Right lobe of liver (tissue), 6 donors: ENCODE results near the gene ZDHHC1. TPM values are rescaled to one million over a fixed set of nuclear protein-coding genes. Genes with fewer than 3 reads are reported as not detected.
A peak's percentile ranks its signal among the peaks of the same experiment; 100 is the strongest.
"Not testable (repeated sequence)": the region's sequence is repeated elsewhere in the genome, so short reads cannot be mapped to it uniquely, and the experiment has no call there.

ENCODE experiments used
- ATAC-seq, 4 donors: fragments of 200-7000 bp; cut with Tn5 transposase; one replicate each; pipeline ENCODE4 v1.9.1; 2020; ENCODE audit warnings: mild to moderate bottlenecking in 4 of 4, moderate library complexity in 4 of 4
- DNase-seq, 3 donors: peaks; one replicate each; pipeline ENCODE4 v3.0.0-alpha.2; 2020
- H3K27ac ChIP-seq, 3 donors: fragments of 200-600 bp; one replicate each; pipeline ENCODE4 v1.8.0; 2022
- H3K27me3 ChIP-seq, 2 donors: fragments of 200-600 bp; one replicate each; pipeline ENCODE4 v1.8.0; 2022
- H3K36me3 ChIP-seq, 4 donors: fragments of 200-600 bp; sonication (generic) in 1 of 4; one replicate each; pipeline versions ENCODE4 v1.5.1 to v1.8.0; 2017 to 2022; ENCODE audit warnings: control low read depth in 1 of 4
- H3K4me1 ChIP-seq, 4 donors: fragments of 200-600 bp; sonication (generic) in 1 of 4; one replicate each; pipeline versions ENCODE4 v1.5.1 to v1.8.0; 2017 to 2022; ENCODE audit warnings: control low read depth in 1 of 4
- H3K4me3 ChIP-seq, 3 donors: fragments of 200-600 bp; one replicate each; pipeline ENCODE4 v1.8.0; 2022
- H3K9me3 ChIP-seq, 4 donors: fragments of 200-600 bp; sonication (generic) in 1 of 4; one replicate each; pipeline versions ENCODE4 v1.5.1 to v1.8.0; 2017 to 2022; ENCODE audit warnings: control low read depth in 1 of 4
- POLR2A ChIP-seq: fragments of 450-650 bp; IDR thresholded peaks from one replicate; pipeline ENCODE4 v1.6.1; 2017; ENCODE audit warnings: antibody characterized with exemption, mild to moderate bottlenecking
- WGBS: methylation state at CpG from one replicate; pipeline ENCODE4 v1.1.6; 2018; ENCODE audit warnings: low coverage, low lambda C conversion rate; ENCODE audit not compliant: insufficient coverage; ENCODE audit errors: missing lambda C conversion rate; 5-methylcytosine and 5-hydroxymethylcytosine counted together
- intact Hi-C, 2 donors: fragments of 100-400 bp; cut with DNase I; formaldehyde crosslinking; loops; one replicate each; pipeline versions ENCODE4 v1.11.2 to v1.14.1; 2022
- total RNA-seq, 6 experiments: library from RNA; depleted of rRNA in 2 of 6; stranded (reverse); fragments of >200 nt in 2 of 6; fragmentation: NEBNext Ultra II Directional in 3 of 6; extraction: Animal tissue kit (Norgen Biotek cat#: 25700) in 3 of 6; gene quantifications; one replicate each; pipeline versions ENCODE4 v1.1.0 to v1.2.4, GENCODE V29; 2016 to 2023
- TF ChIP-seq, protein P1 (sequence below), 4 donors: fragments of 200-600 bp in 3 of 4; fragments of 450-650 bp in 1 of 4; IDR thresholded peaks; one replicate each; pipeline versions ENCODE4 v1.5.1 to v1.8.0; 2016 to 2022; ENCODE audit warnings: antibody characterized with exemption in 4 of 4, mild to moderate bottlenecking in 2 of 4
- donor health status: DM: no; HTN: yes; CAD: no.
- donor health status: DM: no; HTN: no; CAD: no.
- donor health status: DM: no; HTN: no; CAD: no.
- donor health status: DM: no; HTN: yes; CAD: no.
- donor health status: DM: no; HTN: yes; CAD: no.

ZDHHC1 gene
- total RNA-seq, 6 experiments from 2014 or later = 1.2 to 4.0 (median 1.8) TPM

- Histone ChIP-seq H3K9me3 (no peaks in the 10 kb centered on the region), H3K4me1 (no peaks in the 10 kb centered on the region), H3K36me3 (no peaks in the 10 kb centered on the region), H3K27ac (no peak overlapping the region), H3K4me3 (no peak overlapping the region), H3K27me3 (no peaks in the 10 kb centered on the region)
- TF ChIP-seq, protein P1, sequence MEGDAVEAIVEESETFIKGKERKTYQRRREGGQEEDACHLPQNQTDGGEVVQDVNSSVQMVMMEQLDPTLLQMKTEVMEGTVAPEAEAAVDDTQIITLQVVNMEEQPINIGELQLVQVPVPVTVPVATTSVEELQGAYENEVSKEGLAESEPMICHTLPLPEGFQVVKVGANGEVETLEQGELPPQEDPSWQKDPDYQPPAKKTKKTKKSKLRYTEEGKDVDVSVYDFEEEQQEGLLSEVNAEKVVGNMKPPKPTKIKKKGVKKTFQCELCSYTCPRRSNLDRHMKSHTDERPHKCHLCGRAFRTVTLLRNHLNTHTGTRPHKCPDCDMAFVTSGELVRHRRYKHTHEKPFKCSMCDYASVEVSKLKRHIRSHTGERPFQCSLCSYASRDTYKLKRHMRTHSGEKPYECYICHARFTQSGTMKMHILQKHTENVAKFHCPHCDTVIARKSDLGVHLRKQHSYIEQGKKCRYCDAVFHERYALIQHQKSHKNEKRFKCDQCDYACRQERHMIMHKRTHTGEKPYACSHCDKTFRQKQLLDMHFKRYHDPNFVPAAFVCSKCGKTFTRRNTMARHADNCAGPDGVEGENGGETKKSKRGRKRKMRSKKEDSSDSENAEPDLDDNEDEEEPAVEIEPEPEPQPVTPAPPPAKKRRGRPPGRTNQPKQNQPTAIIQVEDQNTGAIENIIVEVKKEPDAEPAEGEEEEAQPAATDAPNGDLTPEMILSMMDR (IDR thresholded peaks at IDR 0.05) = no peak
- TF ChIP-seq POLR2A = no peak
- no peak for ATAC-seq
- WGBS = 72% methylated on average over 3 of the region's 3 CpGs
- no peak for DNase-seq
- intact Hi-C loops = no loop called here
These were observed 33.0 kb downstream of the ZDHHC1 start for GRCh38 chr16:67383284-67383683.

GRCh38 chr16:67378642-67379041 is 37.6 kb downstream of the ZDHHC1 start:
- no peaks in the 10 kb centered on the region for H3K27me3 ChIP-seq
- H3K36me3 ChIP-seq = no peaks in the 10 kb centered on the region
- H3K4me3 ChIP-seq = no peak overlapping the region
- H3K4me1 ChIP-seq = no peaks in the 10 kb centered on the region
- H3K27ac ChIP-seq = no peak overlapping the region
- intact Hi-C loops = no loop called here
- no peak for DNase-seq
- H3K9me3 ChIP-seq = no peaks in the 10 kb centered on the region
- 57% methylated on average over 1 of the region's 1 CpG for WGBS
- ATAC-seq = no peak
- no peak for TF ChIP-seq POLR2A
- TF ChIP-seq, protein P1 (IDR thresholded peaks at IDR 0.05) = no peak

GRCh38 chr16:67376012-67376411 is 40.3 kb downstream of the ZDHHC1 start:
- not testable (repeated sequence) for DNase-seq
- 86% methylated on average over 11 of the region's 11 CpGs for WGBS

DNA sequence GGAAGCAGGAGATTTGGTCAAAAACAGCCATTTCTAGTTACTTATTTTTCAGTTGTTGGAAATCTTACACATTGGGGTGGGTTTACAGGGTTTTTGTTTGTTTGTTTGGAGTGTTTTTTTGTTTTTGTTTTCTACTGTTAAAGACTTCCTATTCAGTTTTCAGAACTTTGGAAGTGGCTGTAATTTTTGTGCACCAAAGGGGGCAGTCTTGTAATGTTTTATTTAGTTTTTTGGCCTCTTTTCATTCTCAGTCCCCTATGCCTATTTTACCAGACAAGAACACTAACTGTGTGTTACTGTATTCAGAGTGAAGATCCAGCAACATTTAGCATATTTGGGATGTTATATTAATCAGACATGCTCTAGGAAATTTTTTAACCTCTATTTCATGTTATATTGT is 43.6 kb downstream of the ZDHHC1 start:
- no peaks in the 10 kb centered on the region for H3K9me3 ChIP-seq
- ATAC-seq = peak in 1 of 4 donors; percentile 24
- no peak overlapping the region for H3K4me3 ChIP-seq
- no peaks in the 10 kb centered on the region for H3K27me3 ChIP-seq
- DNase-seq = no peak
- no peak for TF ChIP-seq POLR2A
- TF ChIP-seq, protein P1 (IDR thresholded peaks at IDR 0.05) = peak; percentile 25 to 46 (median 28)
- H3K4me1 ChIP-seq = no peaks in the 10 kb centered on the region
- no peak overlapping the region for H3K27ac ChIP-seq
- no peaks in the 10 kb centered on the region for H3K36me3 ChIP-seq
- intact Hi-C loops = no loop called here

More at GRCh38 chr16:67376012-67376411, 40.3 kb downstream of the ZDHHC1 start:
- H3K36me3 ChIP-seq, H3K4me1 ChIP-seq, ATAC-seq, intact Hi-C loops, H3K9me3 ChIP-seq, H3K4me3 ChIP-seq, H3K27me3 ChIP-seq, H3K27ac ChIP-seq: not testable (repeated sequence)

- no peak overlapping the region for H3K4me3 ChIP-seq
- no peaks in the 10 kb centered on the region for H3K36me3 ChIP-seq
- no peak overlapping the region for H3K27ac ChIP-seq
- intact Hi-C loops = no loop called here
- ATAC-seq (no peak), DNase-seq (no peak)
- no peaks in the 10 kb centered on the region for H3K27me3 ChIP-seq
- TF ChIP-seq POLR2A = no peak
- TF ChIP-seq, protein P1 (IDR thresholded peaks at IDR 0.05) = no peak
- no peaks in the 10 kb centered on the region for H3K4me1 ChIP-seq
- no peaks in the 10 kb centered on the region for H3K9me3 ChIP-seq
- WGBS = 59% methylated on average over 3 of the region's 4 CpGs
These were observed 45.6 kb downstream of the ZDHHC1 start for GRCh38 chr16:67370661-67371060.
